Bronchial epithelial cell (primary cell): ENCODE measurements around the gene NECTIN4. TPM values are rescaled to one million over a fixed set of nuclear protein-coding genes. Genes with fewer than 3 reads are reported as not detected.

Experiments
- DNase-seq: peaks from one replicate; pipeline ENCODE4 v3.0.0-alpha.2; 2010; ENCODE audit warnings: low read depth
- FAIRE-seq: peaks from 2 replicates; lab custom pipeline; 2011; peaks lifted over from hg19 to GRCh38; lab: Jason Lieb, UNC
- H3K27me3 ChIP-seq: 2 replicates; pipeline ENCODE4 v1.5.1; 2011; ENCODE audit warnings: low read length; ENCODE audit not compliant: control insufficient read depth, insufficient read depth
- H3K36me3 ChIP-seq: 2 replicates; pipeline ENCODE4 v1.5.1; 2011; ENCODE audit warnings: low read length; ENCODE audit not compliant: control insufficient read depth, insufficient read depth
- H3K4me3 ChIP-seq: 2 replicates; pipeline ENCODE4 v1.5.1; 2011; ENCODE audit warnings: mild to moderate bottlenecking, low read depth, low read length, control low read depth
- total RNA-seq: library from RNA; depleted of rRNA; stranded (reverse); fragments of >200 nt; gene quantifications from 2 replicates; pipeline ENCODE4 v1.2.1, GENCODE V29; 2014
- TF ChIP-seq, protein P1 (sequence below): IDR thresholded peaks from 2 replicates; pipeline ENCODE4 v1.5.1; 2011; ENCODE audit warnings: mild to moderate bottlenecking, moderate library complexity, low read length, control low read depth, inconsistent platforms; ENCODE audit not compliant: insufficient read depth, severe bottlenecking

NECTIN4 gene
- total RNA-seq, 1 donor from 2014 or later = 108 TPM

DNA sequence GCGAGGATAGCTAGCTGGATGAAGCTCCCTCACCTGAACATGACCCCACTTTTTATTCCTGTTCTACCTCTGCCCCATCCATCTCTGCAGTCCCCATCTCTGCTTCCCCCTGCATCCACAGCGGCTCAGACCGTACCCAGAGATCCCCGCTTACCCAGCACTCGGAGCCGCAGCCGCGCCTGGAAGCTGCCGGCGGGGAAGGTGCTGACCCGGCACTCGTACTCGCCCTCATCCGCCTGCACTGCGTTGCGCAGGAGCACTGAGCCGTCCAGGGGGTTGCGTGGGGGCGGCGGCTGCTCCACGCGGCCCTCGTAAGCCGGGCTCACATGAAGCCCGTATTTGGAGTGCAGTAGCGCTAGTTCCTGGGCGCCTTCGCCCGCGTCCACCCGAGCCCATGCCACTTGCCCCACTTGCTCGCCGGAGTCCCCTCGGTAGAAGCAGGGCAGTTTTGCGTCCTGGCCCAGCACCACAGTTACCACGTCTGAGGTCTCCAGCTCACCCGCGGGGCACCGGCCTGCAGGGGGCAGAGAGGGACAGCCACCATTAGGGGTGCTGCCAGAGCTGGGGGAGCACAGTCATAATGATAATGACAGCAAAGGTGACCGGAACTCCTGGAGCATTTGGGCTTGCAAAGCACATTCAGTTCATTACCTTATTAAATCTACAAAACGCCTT is 9.8 kb downstream of the NECTIN4 start:
- Histone ChIP-seq H3K27me3 (no peaks in the 10 kb centered on the region), H3K36me3 (peaks cover 4% of the 10 kb centered on the region), H3K4me3 (no peak overlapping the region)
- TF ChIP-seq, protein P1, sequence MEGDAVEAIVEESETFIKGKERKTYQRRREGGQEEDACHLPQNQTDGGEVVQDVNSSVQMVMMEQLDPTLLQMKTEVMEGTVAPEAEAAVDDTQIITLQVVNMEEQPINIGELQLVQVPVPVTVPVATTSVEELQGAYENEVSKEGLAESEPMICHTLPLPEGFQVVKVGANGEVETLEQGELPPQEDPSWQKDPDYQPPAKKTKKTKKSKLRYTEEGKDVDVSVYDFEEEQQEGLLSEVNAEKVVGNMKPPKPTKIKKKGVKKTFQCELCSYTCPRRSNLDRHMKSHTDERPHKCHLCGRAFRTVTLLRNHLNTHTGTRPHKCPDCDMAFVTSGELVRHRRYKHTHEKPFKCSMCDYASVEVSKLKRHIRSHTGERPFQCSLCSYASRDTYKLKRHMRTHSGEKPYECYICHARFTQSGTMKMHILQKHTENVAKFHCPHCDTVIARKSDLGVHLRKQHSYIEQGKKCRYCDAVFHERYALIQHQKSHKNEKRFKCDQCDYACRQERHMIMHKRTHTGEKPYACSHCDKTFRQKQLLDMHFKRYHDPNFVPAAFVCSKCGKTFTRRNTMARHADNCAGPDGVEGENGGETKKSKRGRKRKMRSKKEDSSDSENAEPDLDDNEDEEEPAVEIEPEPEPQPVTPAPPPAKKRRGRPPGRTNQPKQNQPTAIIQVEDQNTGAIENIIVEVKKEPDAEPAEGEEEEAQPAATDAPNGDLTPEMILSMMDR = no peak
- DNase-seq = no peak
- FAIRE-seq = no peak

- DNase-seq (no peak), FAIRE-seq (peak; percentile 64)
- Histone ChIP-seq H3K4me3 (no peak overlapping the region), H3K27me3 (no peaks in the 10 kb centered on the region), H3K36me3 (peaks cover 11% of the 10 kb centered on the region)
- TF ChIP-seq, protein P1 = no peak
Measured at GRCh38 chr1:161077426-161077825, 11.9 kb downstream of the NECTIN4 start.

DNA sequence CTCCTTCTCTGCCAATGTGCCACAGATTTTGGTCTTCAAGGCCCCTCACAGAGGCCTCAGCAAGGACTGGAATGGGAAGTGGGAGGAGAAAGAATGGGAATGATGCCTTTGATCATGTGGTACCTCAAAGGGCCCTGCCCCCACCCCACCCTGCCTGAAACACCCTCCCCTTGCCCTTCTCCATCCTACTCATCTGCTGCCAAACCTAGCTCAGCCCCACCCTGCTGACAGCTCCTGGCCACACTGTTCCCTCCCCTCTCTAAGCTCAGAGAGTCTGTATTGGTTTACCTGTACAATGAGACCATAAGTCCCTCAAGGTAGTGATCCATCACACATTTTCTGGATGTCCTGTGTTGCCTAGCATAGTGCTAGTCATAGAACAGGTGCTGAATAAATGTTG is 12.9 kb downstream of the NECTIN4 start:
- peak; percentile 28 for FAIRE-seq

DNA sequence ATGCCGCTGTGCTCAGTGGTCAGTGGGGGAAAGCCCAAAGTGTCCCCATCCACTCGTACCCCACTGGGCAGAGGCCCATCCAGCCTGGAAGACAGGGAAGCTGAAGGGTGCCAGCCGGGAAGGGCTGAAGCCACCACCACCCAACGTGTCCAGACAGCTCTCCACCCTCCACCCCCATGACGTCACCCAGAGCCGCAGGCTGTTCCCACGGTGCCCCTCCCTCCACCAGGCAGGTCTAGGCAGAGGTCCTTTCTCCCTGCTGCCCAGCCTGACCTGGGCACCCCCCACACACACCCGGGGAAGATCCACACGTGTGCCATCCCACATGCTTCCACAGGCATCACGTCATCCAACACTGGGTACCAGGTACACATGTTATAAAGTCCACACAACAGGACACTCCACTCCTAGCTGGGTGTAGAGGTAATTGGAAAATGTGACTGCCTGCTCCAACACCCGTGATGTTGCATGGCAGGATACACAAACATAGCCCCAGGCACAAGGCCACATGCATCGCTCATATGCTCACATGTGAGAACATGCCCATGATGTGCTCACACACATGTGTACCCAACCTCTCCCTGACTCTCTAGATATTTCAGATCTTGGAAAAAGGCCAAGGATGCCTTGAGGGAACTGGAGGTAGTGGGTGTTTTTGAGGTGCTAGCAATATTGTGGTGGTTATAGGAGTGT is 14.5 kb downstream of the NECTIN4 start:
- Histone ChIP-seq H3K4me3 (peak overlapping the region; percentile 30), H3K36me3 (peaks cover 20% of the 10 kb centered on the region), H3K27me3 (no peaks in the 10 kb centered on the region)
- FAIRE-seq (peak; percentile 99), DNase-seq (peak; percentile 96)
- TF ChIP-seq, protein P1 = no peak

More for the DNA sequence above, 12.9 kb downstream of the NECTIN4 start:
- H3K36me3 ChIP-seq = peaks cover 13% of the 10 kb centered on the region
- H3K27me3 ChIP-seq = no peaks in the 10 kb centered on the region
- DNase-seq = peak; percentile 64
- no peak overlapping the region for H3K4me3 ChIP-seq
- TF ChIP-seq, protein P1 = no peak

- TF ChIP-seq, protein P1 = peak; percentile 48
- Histone ChIP-seq H3K27me3 (no peaks in the 10 kb centered on the region), H3K4me3 (peak overlapping the region; percentile 30), H3K36me3 (peaks cover 20% of the 10 kb centered on the region)
- peak; percentile 81 for DNase-seq
- FAIRE-seq = peak; percentile 95
Measured at GRCh38 chr1:161073474-161074121, 15.8 kb downstream of the NECTIN4 start.
